Measurements from ENCODE around the gene SCYL2. TPM values are rescaled to one million over a fixed set of nuclear protein-coding genes. Genes with fewer than 3 reads are reported as not detected.

Gene SCYL2
- total and polyA plus RNA-seq, 3 experiments from 2014 or later: 18.8 to 40.1 (median 31.8) TPM

GRCh38 chr12:100368066-100368465 lies 101.1 kb downstream of the SCYL2 start:
- POLR2A ChIA-PET: no interaction called here
- no peaks in the 10 kb centered on the region for H3K27me3 ChIP-seq (ENCODE audit: insufficient read depth, low read length, poor library complexity, severe bottlenecking)
- H3K27me3 Mint-ChIP-seq: peaks cover 3 to 19% of the 10 kb centered on the region in 2 donors

GRCh38 chr12:100371146-100371545 lies 104.2 kb downstream of the SCYL2 start:
- Histone ChIP-seq H3K27me3 (ENCODE audit: insufficient read depth, low read length, poor library complexity, severe bottlenecking) (no peaks in the 10 kb centered on the region), H3K27ac (ENCODE audit: low read depth, low read length) (no peak overlapping the region), H3K4me3 (ENCODE audit: low read length) (no peak overlapping the region), H3K4me1 (ENCODE audit: insufficient read depth, low read length) (no peaks in the 10 kb centered on the region), H3K36me3 (ENCODE audit: insufficient read depth, low read length) (no peaks in the 10 kb centered on the region), H3K9me3 (ENCODE audit: low read length) (no peaks in the 10 kb centered on the region)
- H3K4me1 Mint-ChIP-seq: no peaks in the 10 kb centered on the region
- no peak overlapping the region for H3K27ac Mint-ChIP-seq
- DNase-seq: no peak
- H3K36me3 Mint-ChIP-seq: no peaks in the 10 kb centered on the region
- H3K9me3 Mint-ChIP-seq: peaks cover 0 to 4% (median 0%) of the 10 kb centered on the region in 5 donors
- no peak overlapping the region for H3K4me3 Mint-ChIP-seq
- ChIA-PET CTCF (no interaction called here), POLR2A (no interaction called here)
- H3K27me3 Mint-ChIP-seq: peaks cover 2 to 32% of the 10 kb centered on the region in 2 donors

More at GRCh38 chr12:100368066-100368465, 101.1 kb downstream of the SCYL2 start:
- H3K27ac Mint-ChIP-seq: no peak overlapping the region
- DNase-seq: no peak
- H3K9me3 Mint-ChIP-seq: peaks cover 0 to 4% (median 0%) of the 10 kb centered on the region in 5 donors
- no peaks in the 10 kb centered on the region for H3K36me3 Mint-ChIP-seq
- Histone ChIP-seq H3K4me1 (ENCODE audit: insufficient read depth, low read length) (no peaks in the 10 kb centered on the region), H3K4me3 (ENCODE audit: low read length) (no peak overlapping the region), H3K9me3 (ENCODE audit: low read length) (no peaks in the 10 kb centered on the region), H3K27ac (ENCODE audit: low read depth, low read length) (no peak overlapping the region), H3K36me3 (ENCODE audit: insufficient read depth, low read length) (no peaks in the 10 kb centered on the region)
- H3K4me1 Mint-ChIP-seq: no peaks in the 10 kb centered on the region
- no peak overlapping the region for H3K4me3 Mint-ChIP-seq
- CTCF ChIA-PET: no interaction called here

GRCh38 chr12:100372853-100373640 lies 106.1 kb downstream of the SCYL2 start:
- DNase-seq: no peak
- H3K27me3 ChIP-seq (ENCODE audit: insufficient read depth, low read length, poor library complexity, severe bottlenecking): no peaks in the 10 kb centered on the region
- Mint-ChIP-seq H3K27ac (no peak overlapping the region), H3K9me3 (peaks cover 0 to 4% (median 0%) of the 10 kb centered on the region in 5 donors), H3K36me3 (no peaks in the 10 kb centered on the region), H3K4me3 (no peak overlapping the region), H3K4me1 (no peaks in the 10 kb centered on the region), H3K27me3 (peaks cover 2 to 28% of the 10 kb centered on the region in 2 donors)
- H3K9me3 ChIP-seq (ENCODE audit: low read length): no peaks in the 10 kb centered on the region
- ChIA-PET POLR2A (no interaction called here), CTCF (no interaction called here)
- no peaks in the 10 kb centered on the region for H3K36me3 ChIP-seq (ENCODE audit: insufficient read depth, low read length)
- H3K4me1 ChIP-seq (ENCODE audit: insufficient read depth, low read length): no peaks in the 10 kb centered on the region
- no peak overlapping the region for H3K4me3 ChIP-seq (ENCODE audit: low read length)
- no peak overlapping the region for H3K27ac ChIP-seq (ENCODE audit: low read depth, low read length)

- H3K27me3 ChIP-seq (ENCODE audit: insufficient read depth, low read length, poor library complexity, severe bottlenecking): no peaks in the 10 kb centered on the region
- H3K27me3 Mint-ChIP-seq: peaks cover 2 to 18% of the 10 kb centered on the region in 2 donors
- ChIA-PET CTCF (no interaction called here), POLR2A (no interaction called here)
- H3K27ac ChIP-seq (ENCODE audit: low read depth, low read length): no peak overlapping the region
- no peak overlapping the region for H3K4me3 ChIP-seq (ENCODE audit: low read length)
- DNase-seq: no peak
- no peaks in the 10 kb centered on the region for H3K4me1 Mint-ChIP-seq
- no peaks in the 10 kb centered on the region for H3K4me1 ChIP-seq (ENCODE audit: insufficient read depth, low read length)
- H3K27ac Mint-ChIP-seq: no peak overlapping the region
- H3K36me3 Mint-ChIP-seq: no peaks in the 10 kb centered on the region
- H3K4me3 Mint-ChIP-seq: no peak overlapping the region
- no peaks in the 10 kb centered on the region for H3K9me3 Mint-ChIP-seq
- H3K9me3 ChIP-seq (ENCODE audit: low read length): no peaks in the 10 kb centered on the region
- H3K36me3 ChIP-seq (ENCODE audit: insufficient read depth, low read length): no peaks in the 10 kb centered on the region
These were observed 108.2 kb downstream of the SCYL2 start for GRCh38 chr12:100375038-100375735.

- CTCF ChIA-PET: no interaction called here
- Histone ChIP-seq H3K4me1 (ENCODE audit: insufficient read depth, low read length) (no peaks in the 10 kb centered on the region), H3K27ac (ENCODE audit: low read depth, low read length) (no peak overlapping the region), H3K9me3 (ENCODE audit: low read length) (no peaks in the 10 kb centered on the region), H3K4me3 (ENCODE audit: low read length) (no peak overlapping the region), H3K27me3 (ENCODE audit: insufficient read depth, low read length, poor library complexity, severe bottlenecking) (no peaks in the 10 kb centered on the region), H3K36me3 (ENCODE audit: insufficient read depth, low read length) (no peaks in the 10 kb centered on the region)
- H3K9me3 Mint-ChIP-seq: no peaks in the 10 kb centered on the region
- no peaks in the 10 kb centered on the region for H3K4me1 Mint-ChIP-seq
- H3K4me3 Mint-ChIP-seq: no peak overlapping the region
- POLR2A ChIA-PET: no interaction called here
- H3K27ac Mint-ChIP-seq: no peak overlapping the region
- DNase-seq: no peak
- no peaks in the 10 kb centered on the region for H3K36me3 Mint-ChIP-seq
- peaks cover 2 to 18% of the 10 kb centered on the region in 2 donors for H3K27me3 Mint-ChIP-seq
These were observed 109.2 kb downstream of the SCYL2 start for GRCh38 chr12:100376161-100376560.

- Mint-ChIP-seq H3K9me3 (no peaks in the 10 kb centered on the region), H3K4me3 (no peak overlapping the region), H3K27ac (no peak overlapping the region), H3K36me3 (no peaks in the 10 kb centered on the region), H3K27me3 (no peaks in the 10 kb centered on the region), H3K4me1 (no peaks in the 10 kb centered on the region)
- POLR2A ChIA-PET: no interaction called here
- Histone ChIP-seq H3K4me3 (ENCODE audit: low read length) (no peak overlapping the region), H3K27ac (ENCODE audit: low read depth, low read length) (no peak overlapping the region), H3K36me3 (ENCODE audit: insufficient read depth, low read length) (no peaks in the 10 kb centered on the region), H3K9me3 (ENCODE audit: low read length) (no peaks in the 10 kb centered on the region), H3K4me1 (ENCODE audit: insufficient read depth, low read length) (no peaks in the 10 kb centered on the region), H3K27me3 (ENCODE audit: insufficient read depth, low read length, poor library complexity, severe bottlenecking) (no peaks in the 10 kb centered on the region)
- CTCF ChIA-PET: no interaction called here
- DNase-seq: no peak
These were observed 114.4 kb downstream of the SCYL2 start for GRCh38 chr12:100381379-100381778.

GRCh38 chr12:100382338-100382737 lies 115.4 kb downstream of the SCYL2 start:
- ChIA-PET CTCF (no interaction called here), POLR2A (no interaction called here)
- H3K36me3 Mint-ChIP-seq: no peaks in the 10 kb centered on the region
- Histone ChIP-seq H3K27ac (ENCODE audit: low read depth, low read length) (no peak overlapping the region), H3K4me1 (ENCODE audit: insufficient read depth, low read length) (no peaks in the 10 kb centered on the region), H3K9me3 (ENCODE audit: low read length) (no peaks in the 10 kb centered on the region), H3K27me3 (ENCODE audit: insufficient read depth, low read length, poor library complexity, severe bottlenecking) (no peaks in the 10 kb centered on the region), H3K36me3 (ENCODE audit: insufficient read depth, low read length) (no peaks in the 10 kb centered on the region), H3K4me3 (ENCODE audit: low read length) (no peak overlapping the region)
- H3K27me3 Mint-ChIP-seq: peaks cover 0 to 5% of the 10 kb centered on the region in 2 donors
- H3K27ac Mint-ChIP-seq: peak overlapping the region in 1 of 8 donors; percentile 8
- no peak overlapping the region for H3K4me3 Mint-ChIP-seq
- H3K4me1 Mint-ChIP-seq: no peaks in the 10 kb centered on the region
- no peak for DNase-seq
- no peaks in the 10 kb centered on the region for H3K9me3 Mint-ChIP-seq

GRCh38 chr12:100383586-100384558 lies 116.9 kb downstream of the SCYL2 start:
- Mint-ChIP-seq H3K9me3 (no peaks in the 10 kb centered on the region), H3K36me3 (no peaks in the 10 kb centered on the region), H3K4me1 (no peaks in the 10 kb centered on the region), H3K4me3 (no peak overlapping the region), H3K27me3 (peaks cover 1 to 14% of the 10 kb centered on the region in 2 donors), H3K27ac (no peak overlapping the region)
- Histone ChIP-seq H3K27ac (ENCODE audit: low read depth, low read length) (no peak overlapping the region), H3K9me3 (ENCODE audit: low read length) (no peaks in the 10 kb centered on the region), H3K4me1 (ENCODE audit: insufficient read depth, low read length) (no peaks in the 10 kb centered on the region), H3K4me3 (ENCODE audit: low read length) (no peak overlapping the region), H3K36me3 (ENCODE audit: insufficient read depth, low read length) (no peaks in the 10 kb centered on the region), H3K27me3 (ENCODE audit: insufficient read depth, low read length, poor library complexity, severe bottlenecking) (no peaks in the 10 kb centered on the region)
- CTCF ChIA-PET: no interaction called here
- POLR2A ChIA-PET: no interaction called here
- DNase-seq: no peak
